Measurements from ENCODE around the gene GABRD. TPM values are rescaled to one million over a fixed set of nuclear protein-coding genes. Genes with fewer than 3 reads are reported as not detected.

GABRD gene
- total and polyA plus RNA-seq, 2 donors (not counting 3 experiments of a cell fraction or from before 2014, with no cell fraction given), result not detected

GRCh38 chr1:1969505-1969900 is 49.6 kb upstream of the GABRD start:
- Histone ChIP-seq H3K79me2 (ENCODE audit: control insufficient read depth, insufficient read depth, low read length) (no peaks in the 10 kb centered on the region), H3K4me3 (replicated peaks in 1 of 3; ENCODE audit: insufficient read depth in 1 of 3, low read depth in 1 of 3, low read length in 3 of 3) (no peak overlapping the region), H3K9me3 (replicated peaks; ENCODE audit: control insufficient read depth, insufficient read depth, low read length) (no peaks in the 10 kb centered on the region), H2AFZ (ENCODE audit: low read depth, low read length) (no peak overlapping the region), H3K27ac (ENCODE audit: insufficient read depth, low read depth, low read length) (no peak overlapping the region), H3K4me1 (ENCODE audit: control insufficient read depth, extremely low read depth, insufficient read depth, low read length) (no peaks in the 10 kb centered on the region), H3K4me2 (ENCODE audit: insufficient read depth, low read length) (no peak overlapping the region), H3K27me3 (ENCODE audit: control insufficient read depth in 2 of 2, insufficient read depth in 2 of 2, low read length in 2 of 2) (no peaks in the 10 kb centered on the region), H3K9me1 (replicated peaks; ENCODE audit: control insufficient read depth, extremely low read depth, insufficient read depth, low read length) (no peaks in the 10 kb centered on the region), H3K36me3 (ENCODE audit: control insufficient read depth in 2 of 2, extremely low read depth in 1 of 2, insufficient read depth in 2 of 2, low read length in 2 of 2) (no peaks in the 10 kb centered on the region), H4K20me1 (replicated peaks; ENCODE audit: control insufficient read depth, extremely low read depth, insufficient read depth, low read length) (no peaks in the 10 kb centered on the region), H3K9ac (replicated peaks; ENCODE audit: extremely low read depth, insufficient read depth, low read length) (no peak overlapping the region)
- ChIA-PET POLR2A (no interaction called here), CTCF (interaction anchor here (1.4 kb wide), 1 partner anchor 9 kb away, joined by 6 read pairs; no protein-coding TSS in a partner anchor)
- DNase-seq (ENCODE audit: low read depth, low spot score) (no peak), FAIRE-seq (no peak)
- intact Hi-C loops (cut with micrococcal nuclease) (no loop called here), dilution Hi-C loops (cut with MboI; ENCODE audit: extremely low pct_ligation_motif_present, low sequenced_read_pairs) (no loop called here)
- no peak for TF ChIP-seq MYC (IDR thresholded peaks at IDR 0.05; ENCODE audit: low read depth, low read length)
- TF ChIP-seq EZH2 (IDR thresholded peaks at IDR 0.05; ENCODE audit: borderline replicate concordance, low read depth, low read length, severe bottlenecking), result no peak
- TF ChIP-seq, protein P1, sequence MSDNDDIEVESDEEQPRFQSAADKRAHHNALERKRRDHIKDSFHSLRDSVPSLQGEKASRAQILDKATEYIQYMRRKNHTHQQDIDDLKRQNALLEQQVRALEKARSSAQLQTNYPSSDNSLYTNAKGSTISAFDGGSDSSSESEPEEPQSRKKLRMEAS (IDR thresholded peaks at IDR 0.05; ENCODE audit: insufficient read depth, insufficient read length), result no peak
- no peak for TF ChIP-seq POLR2A (IDR thresholded peaks at IDR 0.05; ENCODE audit: low read depth, low read length)
- no peak for TF ChIP-seq GATA2 (IDR thresholded peaks at IDR 0.05; ENCODE audit: insufficient read depth, insufficient read length, low read depth, low read length)
- TF ChIP-seq FOS (IDR thresholded peaks at IDR 0.05; ENCODE audit: borderline replicate concordance, insufficient read depth, low read length), result no peak
- TF ChIP-seq, protein P2, sequence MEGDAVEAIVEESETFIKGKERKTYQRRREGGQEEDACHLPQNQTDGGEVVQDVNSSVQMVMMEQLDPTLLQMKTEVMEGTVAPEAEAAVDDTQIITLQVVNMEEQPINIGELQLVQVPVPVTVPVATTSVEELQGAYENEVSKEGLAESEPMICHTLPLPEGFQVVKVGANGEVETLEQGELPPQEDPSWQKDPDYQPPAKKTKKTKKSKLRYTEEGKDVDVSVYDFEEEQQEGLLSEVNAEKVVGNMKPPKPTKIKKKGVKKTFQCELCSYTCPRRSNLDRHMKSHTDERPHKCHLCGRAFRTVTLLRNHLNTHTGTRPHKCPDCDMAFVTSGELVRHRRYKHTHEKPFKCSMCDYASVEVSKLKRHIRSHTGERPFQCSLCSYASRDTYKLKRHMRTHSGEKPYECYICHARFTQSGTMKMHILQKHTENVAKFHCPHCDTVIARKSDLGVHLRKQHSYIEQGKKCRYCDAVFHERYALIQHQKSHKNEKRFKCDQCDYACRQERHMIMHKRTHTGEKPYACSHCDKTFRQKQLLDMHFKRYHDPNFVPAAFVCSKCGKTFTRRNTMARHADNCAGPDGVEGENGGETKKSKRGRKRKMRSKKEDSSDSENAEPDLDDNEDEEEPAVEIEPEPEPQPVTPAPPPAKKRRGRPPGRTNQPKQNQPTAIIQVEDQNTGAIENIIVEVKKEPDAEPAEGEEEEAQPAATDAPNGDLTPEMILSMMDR (IDR thresholded peaks at IDR 0.05; ENCODE audit: extremely low read depth in 1 of 2, insufficient read depth in 1 of 2, low read depth in 1 of 2, low read length in 2 of 2), result no peak
- no peak for TF ChIP-seq POLR2AphosphoS5 (IDR thresholded peaks at IDR 0.05; ENCODE audit: insufficient read depth, low read depth, low read length)
- TF ChIP-seq JUN (IDR thresholded peaks at IDR 0.05; ENCODE audit: borderline replicate concordance, insufficient read depth, insufficient read length, low read depth), result no peak
- BruUV-seq (replicated peaks), result no TSS peak

All from endothelial cell of umbilical vein (primary cell).